ENCODE results near the gene ARID1A.

ARID1A gene

GRCh38 chr1:26706315-26706714 lies 10.5 kb downstream of the ARID1A start:
- H3K4me3 ChIP-seq (ENCODE audit: low read length) = no peak overlapping the region

GRCh38 chr1:26710811-26711210 lies 15.0 kb downstream of the ARID1A start:
- no peak overlapping the region for H3K4me3 ChIP-seq (ENCODE audit: low read length)
- no peak for DNase-seq (ENCODE audit: low read depth)
- TF ChIP-seq CTCF (conservative IDR thresholded peaks at IDR 0.05; ENCODE audit: low read depth, low read length) = no peak

More at GRCh38 chr1:26706315-26706714, 10.5 kb downstream of the ARID1A start:
- TF ChIP-seq CTCF (conservative IDR thresholded peaks at IDR 0.05; ENCODE audit: low read depth, low read length) = no peak
- DNase-seq (ENCODE audit: low read depth) = no peak

- TF ChIP-seq CTCF (conservative IDR thresholded peaks at IDR 0.05; ENCODE audit: low read depth, low read length) = no peak
- DNase-seq (ENCODE audit: low read depth) = no peak
- no peak overlapping the region for H3K4me3 ChIP-seq (ENCODE audit: low read length)
Measured at GRCh38 chr1:26711777-26712176, 16.0 kb downstream of the ARID1A start.

GRCh38 chr1:26717017-26717491 lies 21.2 kb downstream of the ARID1A start:
- DNase-seq (ENCODE audit: low read depth) = no peak
- TF ChIP-seq CTCF (conservative IDR thresholded peaks at IDR 0.05; ENCODE audit: low read depth, low read length) = no peak
- H3K4me3 ChIP-seq (ENCODE audit: low read length) = no peak overlapping the region

- DNase-seq (ENCODE audit: low read depth) = no peak
- no peak for TF ChIP-seq CTCF (conservative IDR thresholded peaks at IDR 0.05; ENCODE audit: low read depth, low read length)
Measured at GRCh38 chr1:26719205-26719604, 23.4 kb downstream of the ARID1A start.

GRCh38 chr1:26721669-26722355 lies 26.0 kb downstream of the ARID1A start:
- no peak overlapping the region for H3K4me3 ChIP-seq (ENCODE audit: low read length)
- no peak for TF ChIP-seq CTCF (conservative IDR thresholded peaks at IDR 0.05; ENCODE audit: low read depth, low read length)
- DNase-seq (ENCODE audit: low read depth) = no peak

More at GRCh38 chr1:26719205-26719604, 23.4 kb downstream of the ARID1A start:
- no peak overlapping the region for H3K4me3 ChIP-seq (ENCODE audit: low read length)

Data from retinal pigment epithelial cell (primary cell).